HFFc6 (cell line): ENCODE measurements around the gene OOSP4B. TPM values are rescaled to one million over a fixed set of nuclear protein-coding genes. Genes with fewer than 3 reads are reported as not detected.

Source experiments
- DNase-seq: peaks from one replicate; pipeline ENCODE4 v3.0.0-alpha.2; 2018
- H3K27ac Mint-ChIP-seq: 2 replicates; pipeline ENCODE4 v1.8.0; 2020; ENCODE audit warnings: mild to moderate bottlenecking, mixed read lengths
- H3K27me3 Mint-ChIP-seq: 2 replicates; pipeline ENCODE4 v1.8.0; 2021; ENCODE audit warnings: mild to moderate bottlenecking, moderate library complexity, mixed read lengths; ENCODE audit not compliant: insufficient read depth
- H3K36me3 Mint-ChIP-seq: 2 replicates; pipeline ENCODE4 v1.8.0; 2021; ENCODE audit warnings: low read depth, mixed read lengths
- H3K4me1 Mint-ChIP-seq: 2 replicates; pipeline ENCODE4 v1.8.0; 2020; ENCODE audit warnings: low read depth, mixed read lengths
- H3K4me3 Mint-ChIP-seq: 2 replicates; pipeline ENCODE4 v1.8.0; 2020; ENCODE audit warnings: mild to moderate bottlenecking, moderate library complexity, mixed read lengths
- H3K9me3 Mint-ChIP-seq: 2 replicates; pipeline ENCODE4 v1.8.0; 2020; ENCODE audit warnings: mild to moderate bottlenecking, mixed read lengths
- CTCF ChIP-seq: fragments of 200-600 bp; sonication (generic); IDR thresholded peaks from 2 replicates; pipeline ENCODE4 v1.5.0; 2021; ENCODE audit warnings: antibody characterized with exemption, mild to moderate bottlenecking
- total RNA-seq, 6 experiments: library from RNA; stranded (reverse); fragmentation: NEBNext Ultra II Directional; extraction: Animal tissue kit (Norgen Biotek cat#: 25700); gene quantifications; 2 replicates in 1 of 6; 3 replicates in 5 of 6; pipeline ENCODE4 v1.2.3, GENCODE V29; 2021

Gene OOSP4B
- total RNA-seq, 6 experiments from 2014 or later: not detected

DNA sequence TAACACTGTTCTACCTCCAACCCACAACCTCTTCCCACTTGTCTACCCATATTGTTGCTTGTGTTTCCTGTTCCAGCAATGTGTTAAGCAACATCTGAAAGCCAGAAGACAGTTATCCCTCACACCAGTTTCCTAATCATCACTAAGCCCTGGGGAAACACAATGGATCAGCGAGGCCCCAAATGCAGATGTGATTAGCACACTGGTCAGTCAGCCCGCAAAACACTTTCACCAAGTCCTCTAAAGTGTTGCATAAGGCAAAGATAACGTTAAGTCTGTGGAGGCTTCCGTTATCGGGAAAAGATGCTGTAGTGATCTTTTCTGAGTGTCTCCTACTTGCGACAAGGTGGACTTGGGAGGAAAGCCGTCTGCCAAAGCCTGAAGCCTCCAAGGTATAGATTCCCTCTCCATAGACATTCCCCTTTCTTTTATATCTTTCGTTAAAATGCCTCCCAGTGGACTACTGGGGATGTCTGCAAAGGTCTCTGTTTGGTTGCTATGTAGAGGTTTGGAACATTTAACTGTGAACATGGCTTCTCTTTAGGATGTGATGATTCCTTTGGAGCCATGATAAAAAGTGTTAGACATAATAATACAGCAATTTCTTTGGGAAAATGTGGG lies 39.5 kb downstream of the OOSP4B start, which contains the start of gene MS4A3:
Gene MS4A3 (plus strand): TSS at position 317 of the 621 bp plus-strand sequence. CDS start 4,496 bp downstream, outside the sequence.
- Mint-ChIP-seq H3K36me3 (no peaks in the 10 kb centered on the region), H3K27me3 (peaks cover 2% of the 10 kb centered on the region), H3K4me1 (no peaks in the 10 kb centered on the region), H3K9me3 (peaks cover 13% of the 10 kb centered on the region; the same call in 1 of the 2 replicates), H3K4me3 (no peak within 1 kb of the TSS), H3K27ac (no peak within 1 kb of the TSS)
- no peak for TF ChIP-seq CTCF
- no peak for DNase-seq

DNA sequence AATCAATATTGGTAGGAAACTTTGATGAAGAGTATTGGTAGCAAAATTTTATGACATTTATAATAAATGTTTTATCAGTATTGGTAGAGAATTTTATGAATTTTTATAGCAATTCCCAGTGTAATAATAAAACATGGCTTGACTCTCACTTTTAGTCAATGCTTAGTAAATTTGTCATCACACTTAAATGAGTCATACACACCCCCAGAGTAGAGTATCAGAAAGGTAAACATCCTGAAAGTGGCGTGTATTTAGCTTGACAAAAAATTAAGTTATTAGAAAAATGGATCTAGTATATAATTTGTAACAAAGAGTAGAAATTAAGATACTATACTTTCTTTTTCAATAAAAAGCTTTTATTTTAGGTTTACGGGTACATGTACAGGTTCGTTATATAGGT lies 42.1 kb downstream of the OOSP4B start:
- no peak for DNase-seq
- Mint-ChIP-seq H3K27me3 (peaks cover 2% of the 10 kb centered on the region), H3K4me3 (no peak overlapping the region), H3K9me3 (peaks cover 19% of the 10 kb centered on the region; the same call in 1 of the 2 replicates), H3K4me1 (no peaks in the 10 kb centered on the region), H3K36me3 (no peaks in the 10 kb centered on the region), H3K27ac (no peak overlapping the region)
- TF ChIP-seq CTCF: no peak

- Mint-ChIP-seq H3K4me1 (no peaks in the 10 kb centered on the region), H3K4me3 (no peak overlapping the region), H3K36me3 (no peaks in the 10 kb centered on the region), H3K9me3 (peaks cover 19% of the 10 kb centered on the region; the same call in 1 of the 2 replicates), H3K27me3 (peaks cover 2% of the 10 kb centered on the region), H3K27ac (no peak overlapping the region)
- DNase-seq: no peak
- TF ChIP-seq CTCF: no peak
Measured at GRCh38 chr11:60059521-60060240, 42.7 kb downstream of the OOSP4B start.

GRCh38 chr11:60064111-60064510 lies 47.1 kb downstream of the OOSP4B start:
- Mint-ChIP-seq H3K36me3 (no peaks in the 10 kb centered on the region), H3K27ac (no peak overlapping the region), H3K4me3 (no peak overlapping the region), H3K27me3 (no peaks in the 10 kb centered on the region), H3K4me1 (no peaks in the 10 kb centered on the region), H3K9me3 (peaks cover 14% of the 10 kb centered on the region; the same call in 1 of the 2 replicates)
- DNase-seq: no peak
- TF ChIP-seq CTCF: no peak

DNA sequence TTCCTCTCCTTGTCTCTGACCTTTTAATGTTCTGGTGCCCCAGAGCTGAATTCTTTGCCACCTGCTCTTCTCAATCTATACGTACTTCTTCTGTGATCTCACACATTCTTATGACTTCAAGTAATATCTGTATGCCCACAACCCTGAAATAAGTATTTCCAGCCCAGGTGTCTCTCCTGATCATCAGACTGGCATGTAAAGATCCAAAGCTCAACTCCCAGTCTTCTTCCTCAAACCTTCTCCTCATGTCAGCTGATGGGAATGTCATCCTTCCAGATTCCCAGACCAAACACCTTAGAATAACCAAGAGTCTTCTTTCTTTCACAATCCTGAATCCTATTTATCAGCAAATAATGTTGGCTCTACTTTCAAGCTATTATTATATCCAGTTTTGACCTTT lies 48.8 kb downstream of the OOSP4B start:
- DNase-seq: no peak
- H3K4me1 Mint-ChIP-seq: no peaks in the 10 kb centered on the region
- no peak for TF ChIP-seq CTCF

More for the DNA sequence above, 48.8 kb downstream of the OOSP4B start:
- Mint-ChIP-seq H3K27me3 (no peaks in the 10 kb centered on the region), H3K4me3 (no peak overlapping the region), H3K9me3 (peaks cover 10% of the 10 kb centered on the region), H3K36me3 (no peaks in the 10 kb centered on the region), H3K27ac (no peak overlapping the region)
